SK-N-MC (cell line): ENCODE measurements around the gene CSF3.
"Not testable (repeated sequence)": the region's sequence is repeated elsewhere in the genome, so short reads cannot be mapped to it uniquely, and the experiment has no call there.

Experiments used
- EZH2 ChIP-seq: fragments of 200-600 bp; sonication (generic); IDR thresholded peaks from one replicate; pipeline ENCODE4 v1.6.1; 2017; ENCODE audit warnings: antibody characterized with exemption
- FOXP2 ChIP-seq: optimal IDR thresholded peaks from 2 replicates; pipeline ENCODE3; 2011; ENCODE audit warnings: mild to moderate bottlenecking, moderate library complexity; ENCODE audit not compliant: insufficient read depth; ENCODE audit errors: extremely low read length, control extremely low read depth
- POLR2AphosphoS5 ChIP-seq: IDR thresholded peaks from 2 replicates; pipeline ENCODE4 v1.6.1; 2012; ENCODE audit warnings: mild to moderate bottlenecking, low read depth, low read length, borderline replicate concordance

GRCh38 chr17:40001335-40001734 is 13.9 kb upstream of the CSF3 start:
- not testable (repeated sequence) for TF ChIP-seq POLR2AphosphoS5, EZH2, FOXP2
